Stimulated activated CD4-positive, alpha-beta T cell treated with anti-CD3 and anti-CD28 coated beads, Interleukin-4, amount 100 ng/mL, for 24 hours (primary cell): ENCODE data around the gene ZNF726.
"Not testable (repeated sequence)": the region's sequence is repeated elsewhere in the genome, so short reads cannot be mapped to it uniquely, and the experiment has no call there.

ENCODE experiments used
- DNase-seq: peaks from one replicate; pipeline ENCODE4 v3.0.0-alpha.2; 2020

The ZNF726 gene

GRCh38 chr19:23914402-23915286, at the start of gene ZNF726:
Gene ZNF726, plus strand, starts transcription at chr19:23914886. Its CDS starts 109 bp downstream, at chr19:23914995.
- peak; percentile 90 for DNase-seq

GRCh38 chr19:23867895-23868294, 46.8 kb upstream of the ZNF726 start:
- DNase-seq = no peak

- DNase-seq = no peak
Observed at GRCh38 chr19:23868630-23869029, 46.1 kb upstream of the ZNF726 start.

- no peak for DNase-seq
Observed at GRCh38 chr19:23872282-23872919, 42.3 kb upstream of the ZNF726 start.

GRCh38 chr19:23876261-23876660, 38.4 kb upstream of the ZNF726 start:
- no peak for DNase-seq

- not testable (repeated sequence) for DNase-seq
Observed at GRCh38 chr19:23876756-23877155, 37.9 kb upstream of the ZNF726 start.

- no peak for DNase-seq
Observed at GRCh38 chr19:23882493-23882892, 32.2 kb upstream of the ZNF726 start.

- DNase-seq = no peak
Observed at GRCh38 chr19:23884363-23884762, 30.3 kb upstream of the ZNF726 start.

GRCh38 chr19:23887642-23888041, 27.0 kb upstream of the ZNF726 start:
- no peak for DNase-seq

- DNase-seq = not testable (repeated sequence)
Observed at GRCh38 chr19:23896096-23896495, 18.6 kb upstream of the ZNF726 start.

- DNase-seq = no peak
Observed at GRCh38 chr19:23896912-23897311, 17.8 kb upstream of the ZNF726 start.

- no peak for DNase-seq
Observed at GRCh38 chr19:23901360-23901759, 13.3 kb upstream of the ZNF726 start.

GRCh38 chr19:23904406-23904805, 10.3 kb upstream of the ZNF726 start:
- no peak for DNase-seq

- DNase-seq = no peak
Observed at GRCh38 chr19:23905771-23906170, 8.9 kb upstream of the ZNF726 start.

GRCh38 chr19:23906835-23907234, 7.9 kb upstream of the ZNF726 start:
- no peak for DNase-seq

GRCh38 chr19:23908165-23908564, 6.5 kb upstream of the ZNF726 start:
- DNase-seq = no peak

- no peak for DNase-seq
Observed at GRCh38 chr19:23909222-23909621, 5.5 kb upstream of the ZNF726 start.

GRCh38 chr19:23913931-23914330, 755 bp upstream of the ZNF726 start:
- DNase-seq = no peak

- no peak for DNase-seq
Observed at GRCh38 chr19:23916991-23917390, 2.3 kb downstream of the ZNF726 start.

GRCh38 chr19:23917856-23918255, 3.2 kb downstream of the ZNF726 start:
- DNase-seq = no peak

GRCh38 chr19:23925285-23925684, 10.6 kb downstream of the ZNF726 start:
- no peak for DNase-seq

GRCh38 chr19:23932878-23933277, 18.2 kb downstream of the ZNF726 start:
- DNase-seq = no peak

- not testable (repeated sequence) for DNase-seq
Observed at GRCh38 chr19:23937031-23937430, 22.3 kb downstream of the ZNF726 start.

GRCh38 chr19:23943411-23943810, 28.7 kb downstream of the ZNF726 start:
- DNase-seq = no peak
